ENCODE results near the gene TMEM145.

The TMEM145 gene

GRCh38 chr19:42290136-42290522, 23.0 kb upstream of the TMEM145 start:
- no peak for DNase-seq

GRCh38 chr19:42290523-42291434, 22.3 kb upstream of the TMEM145 start:
- DNase-seq: no peak

GRCh38 chr19:42291435-42291810, 21.7 kb upstream of the TMEM145 start:
- no peak for DNase-seq

GRCh38 chr19:42292042-42292960, 20.8 kb upstream of the TMEM145 start:
- DNase-seq: no peak

DNA sequence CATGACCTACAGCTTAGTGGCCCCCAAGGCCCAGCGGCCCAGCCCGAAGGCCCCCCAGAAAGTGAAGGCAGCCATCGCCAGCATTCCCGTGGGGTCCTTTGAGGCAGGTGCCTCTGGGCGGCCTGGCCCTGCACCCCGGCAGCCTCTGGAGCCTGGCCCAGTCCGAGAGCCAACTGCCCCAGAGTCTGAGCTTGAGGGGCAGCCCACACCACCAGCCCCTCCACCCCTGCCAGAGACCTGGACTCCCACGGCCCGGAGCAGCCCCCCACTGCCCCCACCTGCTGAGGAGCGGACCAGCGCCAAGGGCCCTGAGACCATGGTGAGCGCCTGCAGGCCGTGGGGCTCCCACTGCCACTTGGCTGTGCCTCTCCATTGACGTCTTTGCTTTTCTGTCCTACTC, 20.1 kb upstream of the TMEM145 start:
- no peak for DNase-seq

GRCh38 chr19:42293540-42293939, 19.6 kb upstream of the TMEM145 start:
- no peak for DNase-seq

- no peak for DNase-seq
Measured at GRCh38 chr19:42293948-42294347, 19.2 kb upstream of the TMEM145 start.

DNA sequence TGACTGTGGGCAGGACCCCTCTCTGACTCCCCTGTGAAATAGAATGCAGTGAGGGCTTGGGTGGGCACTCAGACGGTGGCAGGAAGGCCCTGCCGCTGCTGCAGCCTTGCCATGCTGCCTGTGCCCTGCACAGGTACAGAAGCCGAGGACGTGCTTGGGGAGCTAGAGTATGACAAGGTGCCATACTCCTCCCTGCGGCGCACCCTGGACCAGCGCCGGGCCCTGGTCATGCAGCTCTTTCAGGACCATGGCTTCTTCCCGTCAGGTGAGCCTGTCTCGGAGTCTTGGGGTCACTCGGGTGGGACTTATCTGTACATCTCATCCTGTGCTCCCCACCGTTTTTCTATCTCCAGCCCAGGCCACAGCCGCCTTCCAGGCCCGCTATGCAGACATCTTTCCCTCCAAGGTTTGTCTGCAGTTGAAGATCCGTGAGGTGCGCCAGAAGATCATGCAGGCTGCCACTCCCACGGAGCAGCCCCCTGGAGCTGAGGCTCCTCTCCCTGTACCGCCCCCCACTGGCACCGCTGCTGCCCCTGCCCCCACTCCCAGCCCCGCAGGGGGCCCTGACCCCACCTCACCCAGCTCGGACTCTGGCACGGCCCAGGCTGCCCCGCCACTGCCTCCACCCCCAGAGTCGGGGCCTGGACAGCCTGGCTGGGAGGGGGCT, 18.5 kb upstream of the TMEM145 start:
- no peak for DNase-seq

GRCh38 chr19:42295342-42295741, 17.8 kb upstream of the TMEM145 start:
- no peak for DNase-seq

GRCh38 chr19:42295831-42296525, 17.1 kb upstream of the TMEM145 start:
- peak; percentile 64 for DNase-seq

DNA sequence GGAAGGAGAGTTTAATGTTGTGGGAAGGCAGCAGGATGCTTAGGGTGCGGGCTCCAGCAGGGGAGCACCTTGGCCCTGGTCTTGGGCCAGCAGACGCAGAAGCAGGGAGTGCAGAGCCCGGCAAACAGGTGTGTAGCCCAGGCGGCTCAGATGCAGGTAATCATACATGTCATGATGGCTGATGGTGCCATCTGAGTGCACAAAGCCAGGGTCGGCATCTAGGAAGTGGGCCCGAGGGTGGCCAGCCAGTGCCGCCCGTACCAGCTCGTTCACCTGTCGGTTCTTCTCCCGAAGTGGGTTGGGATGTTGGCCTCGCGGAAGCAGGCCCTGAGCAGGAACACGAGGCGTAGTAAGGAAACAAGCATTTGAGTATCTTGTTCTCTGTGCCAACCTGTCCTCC, 16.1 kb upstream of the TMEM145 start:
- DNase-seq: no peak

GRCh38 chr19:42301646-42302203, 11.4 kb upstream of the TMEM145 start, which contains the start of gene PRR19:
TSS of gene PRR19 (plus strand) at chr19:42302132. CDS start at chr19:42309585, 7,453 bp downstream.
- DNase-seq: no peak

GRCh38 chr19:42303101-42303464, 10.0 kb upstream of the TMEM145 start:
- no peak for DNase-seq

GRCh38 chr19:42303876-42304275, 9.2 kb upstream of the TMEM145 start:
- DNase-seq: no peak

DNA sequence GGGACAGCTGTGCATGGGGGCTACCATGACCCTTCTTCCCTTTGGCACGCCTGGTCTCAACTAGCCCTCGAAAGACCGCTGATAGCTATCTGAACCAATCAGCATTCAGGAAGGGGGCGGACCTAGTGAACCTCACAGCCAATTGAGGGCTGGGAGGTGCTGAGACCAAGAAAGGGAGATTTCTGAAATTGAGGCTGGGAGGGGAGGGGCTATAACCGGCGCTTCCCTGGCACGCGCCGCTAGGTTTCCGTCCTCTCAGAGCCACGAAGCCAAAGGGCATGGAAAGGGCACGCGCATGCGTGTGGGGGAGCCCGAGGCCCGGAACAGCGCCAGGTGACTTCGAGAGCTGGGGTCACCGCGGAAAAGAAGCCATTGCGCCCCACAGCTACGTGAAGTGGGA, 6.5 kb upstream of the TMEM145 start:
- DNase-seq: no peak

DNA sequence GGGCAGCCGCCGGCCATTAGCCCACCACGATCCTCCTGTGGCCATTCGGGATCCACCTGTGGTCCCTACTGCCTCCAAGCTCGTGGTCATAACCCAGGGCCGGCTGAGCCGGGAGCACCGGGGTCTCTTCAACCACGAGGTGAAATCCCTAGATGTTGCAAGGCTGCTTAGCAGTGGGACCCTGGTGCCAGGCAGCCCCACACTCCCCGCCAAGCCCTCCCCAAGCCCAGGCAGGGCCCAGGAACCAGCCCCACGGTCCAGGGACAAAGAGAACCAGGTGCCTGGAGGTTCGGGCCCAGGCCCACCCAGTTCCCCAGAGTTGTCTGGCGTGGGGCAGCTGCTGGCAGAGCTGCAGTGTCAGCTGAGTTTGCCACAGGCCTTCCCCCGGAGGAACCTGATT, 3.4 kb upstream of the TMEM145 start:
- DNase-seq: no peak

- no peak for DNase-seq
Measured at GRCh38 chr19:42311657-42312056, 1.5 kb upstream of the TMEM145 start.

DNA sequence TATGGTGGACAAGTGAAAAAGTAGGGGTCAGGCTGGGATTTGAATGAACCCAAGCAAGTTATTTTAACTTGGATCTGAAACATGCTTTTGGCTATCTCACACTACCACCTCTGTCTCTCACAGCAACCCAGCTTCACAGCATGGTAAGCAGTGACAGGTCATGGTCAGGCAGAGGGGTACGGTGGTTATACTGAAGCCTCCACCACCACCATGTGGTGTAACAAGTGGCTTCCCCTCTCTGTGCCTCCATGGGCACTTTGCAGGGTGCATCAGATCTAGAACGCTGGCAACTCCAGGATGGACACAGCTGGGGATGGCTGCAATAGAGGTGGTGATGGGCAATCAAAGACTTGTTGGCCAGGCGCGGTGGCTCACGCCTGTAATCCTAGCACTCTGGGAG, 739 bp upstream of the TMEM145 start:
- DNase-seq: no peak

- no peak for DNase-seq
Measured at GRCh38 chr19:42313840-42314755, 989 bp downstream of the TMEM145 start.

GRCh38 chr19:42315024-42315423, 1.9 kb downstream of the TMEM145 start:
- no peak for DNase-seq
